ENCODE data around the gene MTCH1. TPM values are rescaled to one million over a fixed set of nuclear protein-coding genes. Genes with fewer than 3 reads are reported as not detected.

Gene MTCH1
- total RNA-seq, 1 donor from 2014 or later, result 172 TPM

- Histone ChIP-seq H3K27me3 (ENCODE audit: control insufficient read depth, insufficient read depth, low read length) (no peaks in the 10 kb centered on the region), H3K36me3 (ENCODE audit: control insufficient read depth, insufficient read depth, low read length) (peaks cover 4% of the 10 kb centered on the region), H3K4me3 (ENCODE audit: low read depth, low read length) (no peak overlapping the region)
- no peak for DNase-seq (ENCODE audit: low read depth)
- TF ChIP-seq CTCF (IDR thresholded peaks at IDR 0.05; ENCODE audit: insufficient read depth, low read length, poor library complexity, severe bottlenecking), result no peak
These were observed 10.6 kb downstream of the MTCH1 start for GRCh38 chr6:36975231-36976006.

- no peaks in the 10 kb centered on the region for H3K27me3 ChIP-seq (ENCODE audit: control insufficient read depth, insufficient read depth, low read length)
- TF ChIP-seq CTCF (IDR thresholded peaks at IDR 0.05; ENCODE audit: insufficient read depth, low read length, poor library complexity, severe bottlenecking), result no peak
- H3K36me3 ChIP-seq (ENCODE audit: control insufficient read depth, insufficient read depth, low read length), result peaks cover 6% of the 10 kb centered on the region
- no peak overlapping the region for H3K4me3 ChIP-seq (ENCODE audit: low read depth, low read length)
- no peak for DNase-seq (ENCODE audit: low read depth)
These were observed 12.3 kb downstream of the MTCH1 start for GRCh38 chr6:36973647-36974046.

- peaks cover 6% of the 10 kb centered on the region for H3K36me3 ChIP-seq (ENCODE audit: control insufficient read depth, insufficient read depth, low read length)
- no peak for DNase-seq (ENCODE audit: low read depth)
- H3K4me3 ChIP-seq (ENCODE audit: low read depth, low read length), result no peak overlapping the region
- no peak for TF ChIP-seq CTCF (IDR thresholded peaks at IDR 0.05; ENCODE audit: insufficient read depth, low read length, poor library complexity, severe bottlenecking)
- no peaks in the 10 kb centered on the region for H3K27me3 ChIP-seq (ENCODE audit: control insufficient read depth, insufficient read depth, low read length)
These were observed 12.8 kb downstream of the MTCH1 start for GRCh38 chr6:36973190-36973589.

- Histone ChIP-seq H3K27me3 (ENCODE audit: control insufficient read depth, insufficient read depth, low read length) (no peaks in the 10 kb centered on the region), H3K4me3 (ENCODE audit: low read depth, low read length) (no peak overlapping the region), H3K36me3 (ENCODE audit: control insufficient read depth, insufficient read depth, low read length) (peaks cover 3% of the 10 kb centered on the region)
- no peak for DNase-seq (ENCODE audit: low read depth)
- no peak for TF ChIP-seq CTCF (IDR thresholded peaks at IDR 0.05; ENCODE audit: insufficient read depth, low read length, poor library complexity, severe bottlenecking)
These were observed 13.9 kb downstream of the MTCH1 start for GRCh38 chr6:36971921-36972673.

- DNase-seq (ENCODE audit: low read depth), result no peak
- no peak overlapping the region for H3K4me3 ChIP-seq (ENCODE audit: low read depth, low read length)
- peaks cover 2% of the 10 kb centered on the region for H3K36me3 ChIP-seq (ENCODE audit: control insufficient read depth, insufficient read depth, low read length)
- no peaks in the 10 kb centered on the region for H3K27me3 ChIP-seq (ENCODE audit: control insufficient read depth, insufficient read depth, low read length)
- no peak for TF ChIP-seq CTCF (IDR thresholded peaks at IDR 0.05; ENCODE audit: insufficient read depth, low read length, poor library complexity, severe bottlenecking)
These were observed 14.8 kb downstream of the MTCH1 start for GRCh38 chr6:36970892-36971842.
